GM21515 (cell line): ENCODE results near the gene NT5M.
A peak's percentile ranks its signal among the peaks of the same experiment; 100 is the strongest.
"Not testable (repeated sequence)": the region's sequence is repeated elsewhere in the genome, so short reads cannot be mapped to it uniquely, and the experiment has no call there.

Experiments
- ATAC-seq: cut with Tn5 transposase; IDR thresholded peaks from one replicate; pipeline ENCODE4 v1.9.1; 2021; ENCODE audit not compliant: unreplicated experiment

Gene NT5M

DNA sequence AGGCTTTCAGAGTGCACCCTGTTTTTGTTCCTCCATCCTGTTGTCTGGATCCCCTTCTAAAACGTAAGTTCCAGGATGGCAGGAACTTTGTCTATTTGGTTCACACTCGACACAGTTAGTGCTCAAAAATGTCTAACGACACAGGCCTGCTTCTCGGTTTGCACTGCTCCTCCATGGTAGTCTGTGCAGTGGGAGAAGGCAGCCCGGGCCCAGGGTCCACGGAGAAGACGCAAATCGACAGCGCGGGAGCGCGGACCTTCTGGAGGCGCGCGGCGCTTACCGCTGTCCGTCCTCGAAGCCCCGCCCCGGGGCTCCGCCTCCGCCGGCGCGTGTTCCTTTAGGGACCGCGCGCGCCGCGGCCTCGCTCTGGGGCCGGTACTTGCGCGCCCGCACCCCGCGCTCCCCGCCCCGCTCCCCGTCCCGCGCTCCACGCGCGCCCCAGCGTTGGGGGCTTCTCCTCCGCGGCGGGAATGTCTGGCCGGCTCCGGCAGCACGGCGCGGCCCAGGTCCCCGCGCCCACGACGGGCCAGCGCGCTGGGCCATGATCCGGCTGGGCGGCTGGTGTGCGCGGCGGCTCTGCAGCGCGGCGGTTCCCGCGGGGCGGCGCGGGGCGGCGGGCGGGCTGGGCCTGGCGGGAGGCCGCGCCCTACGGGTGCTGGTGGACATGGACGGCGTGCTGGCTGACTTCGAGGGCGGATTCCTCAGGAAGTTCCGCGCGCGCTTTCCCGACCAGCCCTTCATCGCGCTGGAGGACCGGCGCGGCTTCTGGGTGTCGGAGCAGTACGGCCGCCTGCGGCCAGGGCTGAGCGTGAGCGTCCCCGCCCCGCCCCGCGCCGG lies at the start of gene NT5M:
Gene NT5M (plus strand): TSS at position 364 of the 837 bp plus-strand sequence. CDS start 178 bp downstream, at position 542.
- ATAC-seq = peak; percentile 58

DNA sequence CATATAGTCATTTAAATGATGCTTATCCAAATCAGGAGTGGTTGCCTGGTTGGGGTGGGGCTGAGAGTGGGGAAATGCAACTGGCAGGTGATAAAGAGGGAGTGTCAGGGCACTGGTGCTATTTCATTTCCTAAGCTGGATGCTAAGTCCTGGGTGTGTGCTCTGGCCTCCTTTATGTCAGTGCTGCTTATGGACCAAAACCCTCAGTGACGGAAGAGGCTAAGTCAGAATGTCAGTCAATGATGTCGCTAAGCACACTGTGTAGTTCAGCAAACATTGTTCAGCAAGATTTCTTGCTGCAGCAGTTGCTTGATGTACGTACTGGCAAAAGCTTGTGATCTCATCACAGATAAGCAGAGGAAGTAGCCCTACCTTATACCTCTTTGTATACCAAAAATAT lies 49.8 kb upstream of the NT5M start:
- ATAC-seq = no peak

DNA sequence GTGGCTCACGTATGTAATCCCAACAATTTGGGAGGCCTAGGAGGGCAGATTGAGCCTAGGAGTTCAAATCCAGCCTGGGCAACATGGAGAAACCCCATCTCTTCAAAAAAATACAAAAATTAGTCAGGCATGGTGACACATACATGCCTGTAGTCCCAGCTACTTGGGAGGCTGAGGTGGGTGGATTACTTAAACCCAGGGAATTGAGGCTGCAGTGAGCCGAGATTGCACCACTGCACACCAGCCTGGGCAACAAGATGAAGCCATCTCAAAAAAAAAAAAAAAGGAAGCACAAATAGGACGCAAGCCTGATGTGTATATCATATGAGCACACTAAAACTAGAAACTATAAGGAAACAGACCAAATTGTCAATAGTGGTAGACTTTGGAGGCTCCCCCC lies 49.1 kb upstream of the NT5M start:
- no peak for ATAC-seq

DNA sequence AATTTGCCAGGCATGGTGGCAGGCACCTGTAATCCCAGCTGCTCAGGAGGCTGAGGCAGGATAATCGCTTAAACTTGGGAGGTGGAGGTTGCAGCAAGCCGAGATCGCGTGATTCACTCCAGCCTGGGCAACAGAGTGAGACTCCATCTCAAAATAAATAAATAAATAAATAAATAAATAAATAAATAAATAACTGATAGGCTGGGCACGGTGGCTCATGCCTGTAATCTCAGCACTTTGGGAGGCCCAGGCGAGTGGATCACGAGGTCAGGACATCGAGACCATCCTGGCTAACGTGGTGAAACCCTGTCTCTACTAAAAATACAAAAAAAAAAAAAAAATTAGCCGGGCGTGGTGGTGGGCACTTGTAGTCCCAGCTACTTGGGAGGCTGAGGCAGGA lies 47.5 kb upstream of the NT5M start:
- ATAC-seq = not testable (repeated sequence)

DNA sequence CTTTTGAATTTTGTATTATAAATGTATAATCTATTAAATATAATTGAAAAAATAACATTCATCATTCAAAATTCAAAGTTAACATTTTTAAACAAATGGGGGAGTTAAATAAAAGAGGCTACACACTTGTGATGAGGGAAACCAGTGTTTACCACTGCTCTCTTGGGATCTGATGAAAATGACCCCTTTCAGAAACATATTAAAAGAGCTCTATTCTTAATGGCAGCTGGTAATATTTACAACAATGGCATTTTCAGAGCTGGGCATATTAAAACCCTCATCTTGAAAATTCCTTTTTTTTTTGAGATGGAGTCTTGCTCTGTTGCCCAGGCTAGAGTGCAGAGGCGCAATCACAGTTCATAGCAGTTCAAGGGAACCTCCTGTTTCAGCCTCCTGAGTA lies 46.9 kb upstream of the NT5M start:
- no peak for ATAC-seq

DNA sequence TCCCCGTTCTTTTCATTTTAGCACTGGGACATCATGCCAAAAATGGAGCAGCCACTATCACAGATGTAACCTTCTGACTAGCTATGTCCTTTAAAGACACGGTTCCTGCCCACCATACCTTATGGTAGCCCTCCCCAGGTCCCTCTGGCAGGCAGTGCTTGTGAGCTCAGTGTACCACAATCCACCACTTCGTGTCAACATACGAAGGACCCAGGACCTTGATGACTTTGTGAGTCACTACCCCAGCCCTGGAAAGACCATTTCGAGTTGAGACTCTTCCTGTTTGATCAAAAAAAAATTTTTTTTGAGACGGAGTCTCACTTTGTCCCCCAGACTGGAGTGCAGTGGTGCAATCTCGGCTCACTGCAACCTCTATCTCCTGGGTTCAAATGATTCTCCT lies 45.2 kb upstream of the NT5M start:
- no peak for ATAC-seq

DNA sequence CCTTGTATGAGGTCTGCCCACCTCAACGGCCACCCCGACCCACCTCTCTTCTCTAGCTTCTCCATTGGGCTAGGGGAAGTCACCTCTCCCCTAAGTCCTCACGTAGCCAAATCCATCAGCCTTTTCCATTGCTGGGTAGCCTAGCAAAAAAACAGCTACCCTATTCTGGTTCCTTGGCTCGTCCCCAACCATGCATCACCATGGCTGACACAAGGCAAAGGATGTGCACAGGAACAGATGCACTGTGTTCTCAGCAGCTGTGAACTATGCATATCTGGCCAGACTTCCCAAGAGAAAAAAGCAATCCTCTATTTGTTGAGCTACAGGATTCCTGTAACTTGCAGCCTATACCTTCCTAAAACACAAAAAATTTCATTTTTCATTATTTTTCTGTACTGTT lies 44.2 kb upstream of the NT5M start:
- ATAC-seq = no peak

DNA sequence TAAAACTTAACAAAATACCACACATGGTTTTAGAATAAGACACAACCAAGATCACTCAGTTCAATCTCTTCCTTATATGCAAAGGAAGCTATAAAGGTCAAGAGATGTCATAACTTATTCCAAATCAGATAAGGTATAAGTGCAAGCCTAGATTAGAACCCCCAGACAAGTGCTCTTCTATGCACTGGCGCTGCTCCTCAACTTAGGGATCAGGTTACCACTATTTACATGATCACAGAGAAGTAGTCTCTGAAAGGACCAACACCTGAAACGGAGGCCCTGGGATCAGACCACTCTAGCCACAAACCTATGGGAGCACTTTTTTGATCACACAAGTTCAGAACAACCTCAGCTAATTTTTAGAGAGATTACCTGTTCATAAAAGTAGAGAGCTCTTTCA lies 38.7 kb upstream of the NT5M start:
- no peak for ATAC-seq

DNA sequence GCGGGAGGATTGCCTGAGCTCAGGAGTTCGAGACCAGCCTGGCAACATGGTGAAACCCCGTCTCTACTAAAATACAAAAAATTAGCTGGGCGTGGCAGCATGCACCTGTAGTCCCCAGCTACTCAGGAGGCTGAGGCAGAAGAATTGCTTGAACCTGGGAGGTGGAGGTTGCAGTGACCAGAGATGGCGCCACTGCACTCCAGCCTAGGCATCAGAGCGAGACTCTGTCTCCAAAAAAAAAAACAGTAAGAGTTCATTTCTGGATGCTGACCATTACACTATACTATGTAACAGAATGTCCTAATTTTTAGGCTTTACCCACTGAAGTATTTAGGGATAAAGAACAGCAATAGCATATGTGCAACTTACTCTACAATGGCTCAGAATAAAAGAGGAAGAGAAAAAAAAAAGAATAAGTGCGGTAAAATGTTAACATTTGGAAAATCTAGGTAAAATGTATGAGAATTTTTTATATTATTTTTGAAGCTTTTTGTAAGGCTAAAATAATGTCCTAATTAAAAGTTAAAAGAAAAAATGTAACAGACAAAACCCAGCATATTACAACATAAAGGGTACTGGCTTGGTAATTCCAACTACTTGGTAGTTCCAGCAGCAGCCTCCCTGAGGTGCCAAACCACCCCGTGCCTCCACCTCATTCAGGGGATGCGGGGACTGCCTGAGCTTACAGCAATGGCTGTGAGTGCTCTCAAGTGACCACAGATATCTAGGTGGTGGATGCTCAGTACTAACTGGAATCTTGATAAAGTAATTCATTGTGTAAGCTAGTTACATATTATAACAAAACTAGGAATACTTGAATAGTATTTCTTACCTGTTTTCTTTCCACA lies 33.0 kb upstream of the NT5M start:
- ATAC-seq = no peak

DNA sequence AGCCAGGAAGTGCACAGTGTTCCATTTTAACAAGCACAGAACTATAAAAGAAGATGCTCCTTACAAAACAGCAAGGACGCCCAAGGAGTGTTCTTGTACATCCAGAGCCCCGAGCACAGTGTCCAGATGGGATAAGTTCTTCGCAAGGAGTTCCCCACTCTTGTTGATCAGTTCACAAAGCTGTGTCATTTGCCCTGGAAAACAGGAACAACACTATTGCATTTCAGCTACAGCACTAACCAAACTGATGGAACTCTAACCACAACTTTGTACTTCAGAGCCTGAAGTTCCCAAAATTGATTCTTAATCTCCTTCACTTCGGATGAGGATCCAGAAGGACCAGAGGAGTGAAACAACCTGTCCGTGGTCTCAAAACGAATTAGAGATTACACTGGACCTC lies 27.2 kb upstream of the NT5M start:
- no peak for ATAC-seq

DNA sequence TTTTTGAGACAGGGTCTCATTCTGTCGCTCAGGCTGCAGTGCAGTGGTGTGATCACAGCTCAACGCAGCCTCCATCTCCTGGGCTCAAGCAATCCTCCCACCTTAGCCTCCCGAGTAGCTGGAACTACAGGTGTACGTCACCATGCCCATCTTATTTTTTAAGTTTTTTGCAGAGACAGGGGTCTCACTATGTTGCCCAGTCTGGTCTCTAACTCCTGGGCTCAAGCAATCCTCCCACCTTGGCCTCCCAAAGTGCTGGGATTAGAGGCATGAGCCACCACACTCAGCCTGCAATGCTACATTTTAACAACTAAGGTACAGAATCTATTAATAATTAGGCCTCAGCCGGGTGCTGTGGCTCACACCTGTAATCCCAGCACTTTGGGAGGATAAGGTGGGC lies 25.7 kb upstream of the NT5M start:
- ATAC-seq = not testable (repeated sequence)

DNA sequence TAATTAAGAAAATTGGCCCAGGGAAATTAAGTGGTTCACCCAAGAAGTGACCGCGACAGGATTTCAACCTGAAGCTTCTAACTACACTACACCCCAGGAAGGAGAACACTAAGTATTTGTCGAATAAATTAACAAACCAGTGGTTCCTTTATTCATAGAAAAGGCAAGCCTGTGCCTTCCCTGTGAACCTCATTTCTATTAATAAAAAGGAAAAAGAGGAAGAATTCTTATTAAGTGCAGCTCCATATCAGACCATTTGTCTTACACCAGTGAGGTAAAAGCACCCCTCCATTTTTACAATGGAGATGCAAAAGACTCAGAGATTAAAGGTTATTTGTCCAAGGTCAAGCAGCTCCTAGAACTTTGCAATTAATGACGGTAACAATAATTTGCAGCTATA lies 23.9 kb upstream of the NT5M start:
- ATAC-seq = no peak

DNA sequence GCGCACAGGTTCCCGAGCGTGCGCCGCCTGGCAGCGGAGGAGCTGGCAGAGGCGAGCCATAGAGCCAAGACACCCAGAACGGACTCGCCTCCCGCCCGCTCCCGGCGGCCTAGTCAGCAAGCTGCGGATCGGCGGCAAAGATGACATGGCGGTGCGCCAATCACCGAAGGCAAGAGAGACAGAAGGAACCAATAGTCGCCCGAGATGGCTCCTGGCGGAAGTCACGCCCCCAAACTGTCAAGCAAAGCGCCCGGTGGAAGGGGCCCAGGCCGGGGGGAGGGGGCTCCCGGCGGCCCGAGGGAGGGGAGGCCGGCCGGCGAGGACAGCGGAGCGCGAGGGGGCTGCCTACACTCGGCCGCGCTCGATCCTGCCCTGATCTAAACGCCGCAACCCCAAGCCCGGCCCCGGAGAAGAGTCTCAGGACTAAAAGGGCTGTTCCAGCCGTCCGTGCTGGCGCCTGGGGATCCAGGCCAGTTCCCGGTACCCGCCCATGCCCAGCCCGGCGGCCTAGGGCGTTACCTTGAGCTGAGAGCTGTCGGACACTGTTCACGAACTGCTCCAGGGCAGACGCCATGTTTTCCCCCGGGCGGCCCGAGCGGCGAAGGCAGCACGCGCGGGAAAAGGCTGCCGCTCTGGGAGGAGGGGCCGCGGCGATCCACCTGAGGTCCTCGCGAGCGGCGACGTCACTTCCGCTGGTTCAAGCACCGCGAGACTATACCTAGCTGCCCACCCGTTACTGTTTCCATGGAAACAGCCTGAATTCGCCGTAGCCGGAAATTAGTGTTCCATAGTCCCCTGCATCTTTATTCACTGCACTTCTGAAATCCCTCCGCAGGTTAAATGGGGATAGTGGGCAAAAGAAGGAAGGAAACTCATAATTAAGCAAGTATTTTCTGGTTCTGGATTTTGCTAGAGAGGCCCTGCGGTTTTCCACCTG lies 22.3 kb upstream of the NT5M start, which contains the start of gene COPS3:
Gene COPS3 (minus strand): TSS at position 634 of the 937 bp plus-strand sequence. CDS start 60 bp downstream, at position 574.
- ATAC-seq = peak; percentile 81

DNA sequence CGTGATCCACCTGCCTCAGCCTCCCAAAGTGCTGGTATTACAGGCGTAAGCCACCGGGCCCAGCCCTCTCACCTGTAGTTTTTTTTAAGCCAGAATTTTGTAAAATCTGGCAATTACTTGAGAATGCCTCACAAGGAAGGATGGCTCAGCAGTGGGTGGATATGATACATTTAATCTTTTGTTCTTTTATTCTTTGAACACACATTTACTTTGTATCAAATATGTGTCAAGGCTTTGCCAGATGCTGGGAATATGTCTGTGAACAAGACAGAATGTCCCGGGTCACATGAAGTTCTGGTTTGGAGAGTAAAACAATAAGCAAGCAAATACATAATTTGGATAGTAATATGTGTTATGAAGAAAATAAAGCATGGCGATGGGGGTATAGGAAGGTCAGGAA lies 17.2 kb upstream of the NT5M start:
- no peak for ATAC-seq

DNA sequence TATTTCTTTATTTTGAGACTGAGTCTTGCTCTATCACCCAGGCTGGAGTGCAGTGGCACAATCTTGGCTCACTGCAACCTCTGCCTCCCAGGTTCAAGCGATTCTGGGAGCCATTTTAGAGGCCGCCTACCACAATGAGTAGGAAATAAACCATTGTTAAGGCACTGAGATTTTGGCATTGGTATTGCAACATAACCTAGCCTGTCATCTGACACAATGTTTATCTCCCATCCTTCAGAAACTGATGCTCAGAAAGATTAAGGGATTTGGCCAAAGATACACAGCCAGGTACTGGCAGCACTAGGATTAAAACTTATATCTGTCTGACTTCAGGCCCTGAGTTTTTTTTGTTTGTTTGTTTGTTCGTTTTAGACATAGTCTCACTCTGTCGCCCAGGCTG lies 14.1 kb upstream of the NT5M start:
- ATAC-seq = no peak

DNA sequence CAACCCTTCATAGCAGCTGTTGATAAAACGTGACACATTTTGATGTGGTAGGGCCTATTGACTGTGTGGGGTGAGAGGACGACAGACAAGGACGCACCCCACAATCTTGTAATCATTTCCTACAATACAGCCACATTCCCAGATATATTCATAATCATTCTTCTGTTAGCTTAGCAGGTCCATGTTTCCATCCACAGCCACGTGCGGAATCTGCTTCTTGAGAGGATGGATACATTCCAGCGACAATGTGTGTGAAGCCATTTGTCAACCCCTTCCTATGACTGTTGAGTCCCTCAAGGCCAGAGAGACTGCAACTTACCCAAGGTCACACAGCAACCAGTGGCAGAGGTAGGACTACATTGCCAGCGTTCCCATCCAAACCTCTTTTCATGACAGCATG lies 13.5 kb upstream of the NT5M start:
- ATAC-seq = no peak

DNA sequence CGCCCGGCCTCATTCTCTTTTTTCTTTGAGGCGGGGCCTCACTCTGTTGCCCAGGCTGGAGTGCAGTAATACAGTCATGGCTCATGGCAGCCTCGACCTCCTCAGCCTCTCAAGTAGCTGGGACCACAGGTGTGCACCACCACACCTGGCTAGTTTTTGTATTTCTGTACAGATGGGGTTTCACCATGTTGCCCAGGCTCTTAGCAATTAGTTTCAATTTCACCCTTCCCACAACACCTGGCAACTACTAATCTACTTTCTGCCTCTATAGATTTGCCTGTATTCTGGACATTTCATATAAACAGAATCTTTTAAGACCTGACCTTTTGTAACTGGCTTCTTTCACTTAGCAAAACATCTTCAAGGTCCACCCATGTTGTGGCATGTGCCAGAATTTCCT lies 8.0 kb upstream of the NT5M start:
- ATAC-seq = no peak

DNA sequence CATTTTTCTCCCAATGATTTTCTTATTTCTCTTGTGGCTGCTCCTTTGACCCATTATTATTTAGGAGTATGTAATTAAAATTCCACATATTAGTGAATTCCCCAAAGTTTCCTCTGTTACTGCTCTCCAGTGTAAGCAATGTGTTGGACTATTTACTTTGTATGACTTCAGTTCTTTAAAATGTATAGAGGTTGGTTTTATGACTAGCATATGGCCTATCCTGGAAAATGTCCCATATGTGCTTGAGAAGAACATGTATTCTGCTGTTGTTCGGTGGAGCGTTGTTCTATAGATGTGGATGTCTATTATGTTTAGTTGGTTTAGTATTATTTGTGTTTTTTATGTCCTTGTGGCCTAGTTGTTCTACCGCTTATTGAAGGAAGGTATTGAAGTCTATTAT lies 6.0 kb upstream of the NT5M start:
- no peak for ATAC-seq

DNA sequence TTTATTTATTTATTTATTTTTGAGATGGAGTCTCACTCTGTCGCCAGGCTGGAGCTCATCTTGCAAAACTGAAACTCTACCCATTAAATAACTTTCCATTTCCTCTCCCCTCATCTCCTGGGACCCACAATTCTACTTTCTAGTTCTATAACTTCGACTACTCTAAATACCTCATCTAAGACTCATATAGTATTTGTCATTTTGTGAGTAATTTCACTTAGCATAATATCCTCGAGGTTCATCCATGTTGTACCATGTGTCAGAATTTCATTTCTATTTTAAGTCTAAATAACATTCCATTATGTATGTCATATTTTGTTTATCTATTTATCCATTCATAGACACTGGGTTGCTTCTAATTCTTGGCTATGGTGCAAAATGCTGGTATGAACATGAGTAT lies 5.1 kb upstream of the NT5M start:
- ATAC-seq = no peak

DNA sequence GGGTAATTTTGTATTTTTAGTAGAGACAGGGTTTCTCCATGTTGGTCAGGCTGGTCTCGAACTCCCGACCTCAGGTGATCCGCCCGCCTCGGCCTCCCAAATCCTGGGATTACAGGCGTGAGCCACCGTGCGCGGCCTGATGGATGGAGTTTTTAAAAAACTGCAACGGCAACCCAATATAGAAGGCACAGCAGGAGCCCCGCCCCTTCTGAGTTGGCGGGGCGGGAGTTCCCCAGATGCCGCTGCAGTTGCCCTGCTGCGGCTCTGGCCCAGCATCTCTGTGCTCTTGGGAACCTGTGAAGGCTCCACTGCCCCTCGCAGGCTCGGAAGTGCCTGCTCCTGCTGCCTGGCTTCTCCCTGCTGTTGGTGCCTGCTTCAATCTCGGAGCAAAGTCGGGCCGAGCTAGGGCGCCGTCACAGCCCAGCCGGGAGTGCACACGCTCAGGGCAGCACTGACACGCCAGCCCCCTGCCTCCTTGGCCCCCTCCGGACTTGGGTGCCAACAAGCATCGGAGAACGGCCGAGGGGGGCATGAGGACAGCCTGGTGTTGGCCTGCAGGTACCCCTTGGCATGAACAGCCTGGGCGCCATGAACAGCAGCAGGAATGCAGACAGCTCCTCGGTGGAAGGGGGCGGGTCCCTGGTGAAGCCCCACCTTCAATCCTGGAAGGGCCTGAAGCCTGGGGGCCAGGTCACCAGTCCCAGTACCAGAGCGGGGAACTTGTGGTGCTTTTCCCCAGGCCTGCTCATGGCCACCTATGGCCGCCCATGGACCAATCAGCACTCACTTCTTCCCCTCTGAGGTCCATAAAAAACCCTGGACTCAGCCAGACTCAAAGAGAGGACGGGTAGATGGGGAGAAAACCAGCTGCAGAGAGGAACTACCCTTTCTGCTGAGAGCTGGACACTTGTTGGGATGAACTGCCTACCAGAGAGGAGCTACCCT lies 2.3 kb upstream of the NT5M start:
- no peak for ATAC-seq
